ENCODE measurements around the gene CEACAM16.

The CEACAM16 gene

GRCh38 chr19:44725251-44725650 lies 26.3 kb downstream of the CEACAM16 start:
- DNase-seq (ENCODE audit: low spot score), result no peak

GRCh38 chr19:44725684-44726083 lies 26.7 kb downstream of the CEACAM16 start:
- DNase-seq (ENCODE audit: low spot score), result no peak

- no peak for DNase-seq (ENCODE audit: low spot score)
Measured at GRCh38 chr19:44726465-44726864, 27.5 kb downstream of the CEACAM16 start.

GRCh38 chr19:44728178-44728577 lies 29.2 kb downstream of the CEACAM16 start:
- DNase-seq (ENCODE audit: low spot score), result no peak

GRCh38 chr19:44729516-44730033 lies 30.6 kb downstream of the CEACAM16 start:
- DNase-seq (ENCODE audit: low spot score), result no peak

GRCh38 chr19:44731081-44731480 lies 32.1 kb downstream of the CEACAM16 start:
- DNase-seq (ENCODE audit: low spot score), result no peak

GRCh38 chr19:44731622-44732021 lies 32.7 kb downstream of the CEACAM16 start:
- no peak for DNase-seq (ENCODE audit: low spot score)

- no peak for DNase-seq (ENCODE audit: low spot score)
Measured at GRCh38 chr19:44732235-44733014, 33.5 kb downstream of the CEACAM16 start.

- DNase-seq (ENCODE audit: low spot score), result no peak
Measured at GRCh38 chr19:44734357-44734756, 35.4 kb downstream of the CEACAM16 start.

GRCh38 chr19:44735011-44735410 lies 36.1 kb downstream of the CEACAM16 start:
- no peak for DNase-seq (ENCODE audit: low spot score)

- no peak for DNase-seq (ENCODE audit: low spot score)
Measured at GRCh38 chr19:44737238-44738071, 38.5 kb downstream of the CEACAM16 start.

- DNase-seq (ENCODE audit: low spot score), result no peak
Measured at GRCh38 chr19:44738136-44738535, 39.2 kb downstream of the CEACAM16 start.

GRCh38 chr19:44738603-44739558 lies 39.9 kb downstream of the CEACAM16 start:
- no peak for DNase-seq (ENCODE audit: low spot score)

- DNase-seq (ENCODE audit: low spot score), result no peak
Measured at GRCh38 chr19:44740351-44740824, 41.4 kb downstream of the CEACAM16 start.

GRCh38 chr19:44741258-44741731 lies 42.3 kb downstream of the CEACAM16 start:
- no peak for DNase-seq (ENCODE audit: low spot score)

GRCh38 chr19:44741841-44742329 lies 42.9 kb downstream of the CEACAM16 start:
- DNase-seq (ENCODE audit: low spot score), result peak; percentile 17

GRCh38 chr19:44742330-44743061 lies 43.5 kb downstream of the CEACAM16 start:
- DNase-seq (ENCODE audit: low spot score), result no peak

GRCh38 chr19:44744871-44745332 lies 46.0 kb downstream of the CEACAM16 start:
- no peak for DNase-seq (ENCODE audit: low spot score)

- no peak for DNase-seq (ENCODE audit: low spot score)
Measured at GRCh38 chr19:44745341-44745831, 46.4 kb downstream of the CEACAM16 start.

GRCh38 chr19:44745887-44746600 lies 47.1 kb downstream of the CEACAM16 start:
- no peak for DNase-seq (ENCODE audit: low spot score)

All from CD4-positive, alpha-beta T cell treated with Interleukin-15 for 4 hours (primary cell).